ENCODE measurements around the gene GLUD1. TPM values are rescaled to one million over a fixed set of nuclear protein-coding genes. Genes with fewer than 3 reads are reported as not detected.
"Not testable (repeated sequence)": the region's sequence is repeated elsewhere in the genome, so short reads cannot be mapped to it uniquely, and the experiment has no call there.

Gene GLUD1
- 151 and 177 TPM in 2 replicates for total RNA-seq (2014; rRNA removed; shearing (Covaris generic))

- no peaks in the 10 kb centered on the region for H3K36me3 ChIP-seq (replicated peaks; ENCODE audit: control insufficient read depth, insufficient read depth, low read length)
- no peaks in the 10 kb centered on the region for H3K27me3 ChIP-seq (ENCODE audit: control insufficient read depth, insufficient read depth, low read length)
- H3K4me3 ChIP-seq (ENCODE audit: insufficient read depth, low read depth, low read length): peak within 1 kb of the TSS; percentile 94
- peak; percentile 96 for DNase-seq
These were observed at the start of gene GLUD1, which contains the start of gene SHLD2 for GRCh38 chr10:87094373-87095235. Gene GLUD1 (minus strand): TSS chr10:87094843. CDS start chr10:87094769, 74 bp downstream. Gene SHLD2 (plus strand): TSS chr10:87095206. CDS start chr10:87151355, 56,149 bp downstream.

- DNase-seq; H3K36me3 ChIP-seq (replicated peaks; ENCODE audit: control insufficient read depth, insufficient read depth, low read length); H3K27me3 ChIP-seq (ENCODE audit: control insufficient read depth, insufficient read depth, low read length); H3K4me3 ChIP-seq (ENCODE audit: insufficient read depth, low read depth, low read length): not testable (repeated sequence)
These were observed 48.4 kb upstream of the GLUD1 start for GRCh38 chr10:87143109-87143418.

GRCh38 chr10:87142230-87143108, 47.8 kb upstream of the GLUD1 start:
- not testable (repeated sequence) for H3K4me3 ChIP-seq (ENCODE audit: insufficient read depth, low read depth, low read length); H3K36me3 ChIP-seq (replicated peaks; ENCODE audit: control insufficient read depth, insufficient read depth, low read length); H3K27me3 ChIP-seq (ENCODE audit: control insufficient read depth, insufficient read depth, low read length); DNase-seq

GRCh38 chr10:87137478-87137877, 42.8 kb upstream of the GLUD1 start:
- DNase-seq; H3K27me3 ChIP-seq (ENCODE audit: control insufficient read depth, insufficient read depth, low read length); H3K4me3 ChIP-seq (ENCODE audit: insufficient read depth, low read depth, low read length); H3K36me3 ChIP-seq (replicated peaks; ENCODE audit: control insufficient read depth, insufficient read depth, low read length): not testable (repeated sequence)

- not testable (repeated sequence) for DNase-seq; H3K4me3 ChIP-seq (ENCODE audit: insufficient read depth, low read depth, low read length); H3K27me3 ChIP-seq (ENCODE audit: control insufficient read depth, insufficient read depth, low read length); H3K36me3 ChIP-seq (replicated peaks; ENCODE audit: control insufficient read depth, insufficient read depth, low read length)
These were observed 39.8 kb upstream of the GLUD1 start for GRCh38 chr10:87134440-87134839.

- DNase-seq; H3K27me3 ChIP-seq (ENCODE audit: control insufficient read depth, insufficient read depth, low read length); H3K4me3 ChIP-seq (ENCODE audit: insufficient read depth, low read depth, low read length); H3K36me3 ChIP-seq (replicated peaks; ENCODE audit: control insufficient read depth, insufficient read depth, low read length): not testable (repeated sequence)
These were observed 39.3 kb upstream of the GLUD1 start for GRCh38 chr10:87133936-87134335.

- not testable (repeated sequence) for H3K4me3 ChIP-seq (ENCODE audit: insufficient read depth, low read depth, low read length); DNase-seq; H3K27me3 ChIP-seq (ENCODE audit: control insufficient read depth, insufficient read depth, low read length); H3K36me3 ChIP-seq (replicated peaks; ENCODE audit: control insufficient read depth, insufficient read depth, low read length)
These were observed 37.5 kb upstream of the GLUD1 start for GRCh38 chr10:87132176-87132575.

- not testable (repeated sequence) for H3K27me3 ChIP-seq (ENCODE audit: control insufficient read depth, insufficient read depth, low read length); H3K4me3 ChIP-seq (ENCODE audit: insufficient read depth, low read depth, low read length); DNase-seq; H3K36me3 ChIP-seq (replicated peaks; ENCODE audit: control insufficient read depth, insufficient read depth, low read length)
These were observed 33.0 kb upstream of the GLUD1 start for GRCh38 chr10:87127607-87128156.

GRCh38 chr10:87127048-87127447, 32.4 kb upstream of the GLUD1 start:
- H3K27me3 ChIP-seq (ENCODE audit: control insufficient read depth, insufficient read depth, low read length); H3K36me3 ChIP-seq (replicated peaks; ENCODE audit: control insufficient read depth, insufficient read depth, low read length); H3K4me3 ChIP-seq (ENCODE audit: insufficient read depth, low read depth, low read length); DNase-seq: not testable (repeated sequence)

- H3K27me3 ChIP-seq (ENCODE audit: control insufficient read depth, insufficient read depth, low read length); DNase-seq; H3K36me3 ChIP-seq (replicated peaks; ENCODE audit: control insufficient read depth, insufficient read depth, low read length); H3K4me3 ChIP-seq (ENCODE audit: insufficient read depth, low read depth, low read length): not testable (repeated sequence)
These were observed 28.7 kb upstream of the GLUD1 start for GRCh38 chr10:87123351-87123750.

GRCh38 chr10:87119029-87119428, 24.4 kb upstream of the GLUD1 start:
- H3K4me3 ChIP-seq (ENCODE audit: insufficient read depth, low read depth, low read length); H3K36me3 ChIP-seq (replicated peaks; ENCODE audit: control insufficient read depth, insufficient read depth, low read length); H3K27me3 ChIP-seq (ENCODE audit: control insufficient read depth, insufficient read depth, low read length); DNase-seq: not testable (repeated sequence)

GRCh38 chr10:87118122-87118521, 23.5 kb upstream of the GLUD1 start:
- not testable (repeated sequence) for H3K36me3 ChIP-seq (replicated peaks; ENCODE audit: control insufficient read depth, insufficient read depth, low read length); DNase-seq; H3K4me3 ChIP-seq (ENCODE audit: insufficient read depth, low read depth, low read length); H3K27me3 ChIP-seq (ENCODE audit: control insufficient read depth, insufficient read depth, low read length)

GRCh38 chr10:87105446-87106124, 10.9 kb upstream of the GLUD1 start:
- no peak for DNase-seq
- Histone ChIP-seq H3K36me3 (replicated peaks; ENCODE audit: control insufficient read depth, insufficient read depth, low read length) (peaks cover 2% of the 10 kb centered on the region; the same call in 1 of the 2 replicates), H3K4me3 (ENCODE audit: insufficient read depth, low read depth, low read length) (no peak overlapping the region), H3K27me3 (ENCODE audit: control insufficient read depth, insufficient read depth, low read length) (no peaks in the 10 kb centered on the region)

GRCh38 chr10:87104727-87105126, 10.1 kb upstream of the GLUD1 start:
- not testable (repeated sequence) for H3K4me3 ChIP-seq (ENCODE audit: insufficient read depth, low read depth, low read length); H3K36me3 ChIP-seq (replicated peaks; ENCODE audit: control insufficient read depth, insufficient read depth, low read length); H3K27me3 ChIP-seq (ENCODE audit: control insufficient read depth, insufficient read depth, low read length); DNase-seq

Measured in H7 (cell line).